Body of pancreas (tissue), 4 donors: ENCODE results near the gene FAF2. TPM values are rescaled to one million over a fixed set of nuclear protein-coding genes. Genes with fewer than 3 reads are reported as not detected.
"Not testable (repeated sequence)": the region's sequence is repeated elsewhere in the genome, so short reads cannot be mapped to it uniquely, and the experiment has no call there.

Source experiments
- ATAC-seq: fragments of 150-250 bp; one replicate; pipeline ENCODE4 v1.9.1; 2016
- DNase-seq, 4 donors: peaks; one replicate each; pipeline ENCODE4 v3.0.0-alpha.2; 2019
- H3K27ac ChIP-seq, 4 donors: fragments of 200-600 bp; sonication (generic); 1 replicate in 3 of 4; 2 replicates in 1 of 4; pipeline versions ENCODE4 v1.5.1 to v1.6.1; 2016 to 2019; ENCODE audit warnings: mild to moderate bottlenecking in 1 of 4, mixed read lengths in 1 of 4, moderate library complexity in 1 of 4
- H3K27me3 ChIP-seq, 2 donors: fragments of 200-600 bp; sonication (generic); one replicate each; pipeline ENCODE4 v1.6.0; 2016; ENCODE audit warnings: mild to moderate bottlenecking in 1 of 2
- H3K36me3 ChIP-seq, 2 donors: fragments of 200-600 bp; sonication (generic); replicated peaks in 1 of 2; 2 replicates each; pipeline ENCODE4 v1.5.1; 2016; ENCODE audit warnings: low read depth in 2 of 2; ENCODE audit not compliant: insufficient read depth in 1 of 2
- H3K4me1 ChIP-seq: fragments of 200-600 bp; sonication (generic); one replicate; pipeline ENCODE4 v1.6.0; 2016
- H3K4me3 ChIP-seq, 2 donors: fragments of 200-600 bp; sonication (generic); 1 replicate in 1 of 2; 2 replicates in 1 of 2; pipeline ENCODE4 v1.5.1; 2016 to 2019
- H3K9me3 ChIP-seq, 3 donors: fragments of 200-600 bp; sonication (generic); 1 replicate in 2 of 3; 2 replicates in 1 of 3; pipeline ENCODE4 v1.5.1; 2016
- CTCF ChIP-seq, 7 experiments: fragments of 450-650 bp in 4 of 7; fragments of 200-600 bp in 3 of 7; sonication (generic) in 3 of 7; IDR thresholded peaks; one replicate each; pipeline ENCODE4 v1.5.1; 2016 to 2019; ENCODE audit warnings: antibody characterized with exemption in 7 of 7
- POLR2A ChIP-seq, 3 donors: fragments of 450-650 bp; IDR thresholded peaks; one replicate each; pipeline ENCODE4 v1.6.1; 2016; ENCODE audit warnings: antibody characterized with exemption in 3 of 3, mild to moderate bottlenecking in 2 of 3
- WGBS, 2 donors: methylation state at CpG; one replicate each; pipeline ENCODE4 v1.1.5; 2017; 5-methylcytosine and 5-hydroxymethylcytosine counted together
- intact Hi-C: fragments of 100-400 bp; cut with DNase I; formaldehyde crosslinking; loops from one replicate; pipeline ENCODE4 v1.15.1; 2023
- total RNA-seq, 2 donors: library from RNA; depleted of rRNA; stranded (reverse); fragments of >200 nt; gene quantifications; one replicate each; pipeline ENCODE4 v1.1.0, GENCODE V29; 2016

FAF2 gene
- total RNA-seq, 2 donors from 2014 or later = 15.8 to 44.2 TPM

GRCh38 chr5:176548967-176549444 is 100.8 kb downstream of the FAF2 start, which contains the start of gene CDHR2:
Gene CDHR2 (plus strand): TSS chr5:176549342. CDS start chr5:176565353, 16,011 bp downstream.
- TF ChIP-seq CTCF (IDR thresholded peaks at IDR 0.05) = no peak
- TF ChIP-seq POLR2A (IDR thresholded peaks at IDR 0.05) = no peak
- no peak within 1 kb of the TSS for H3K4me3 ChIP-seq
- no peak for DNase-seq
- H3K4me1 ChIP-seq = peaks cover 2% of the 10 kb centered on the region
- no peaks in the 10 kb centered on the region for H3K27me3 ChIP-seq
- 57 to 60% methylated on average over 6 to 18 of the region's 18 CpGs for WGBS, 2 donors
- no peaks in the 10 kb centered on the region for H3K9me3 ChIP-seq
- H3K27ac ChIP-seq = no peak within 1 kb of the TSS
- no peak for ATAC-seq
- intact Hi-C loops = no loop called here
- H3K36me3 ChIP-seq = no peaks in the 10 kb centered on the region

GRCh38 chr5:176549871-176550270 is 101.7 kb downstream of the FAF2 start:
- no peaks in the 10 kb centered on the region for H3K4me1 ChIP-seq

GRCh38 chr5:176550275-176550831 is 102.2 kb downstream of the FAF2 start:
- no peak overlapping the region for H3K27ac ChIP-seq
- TF ChIP-seq POLR2A (IDR thresholded peaks at IDR 0.05) (no peak), CTCF (IDR thresholded peaks at IDR 0.05) (no peak)
- H3K4me3 ChIP-seq = no peak overlapping the region
- WGBS, 2 donors = 67 to 71% methylated on average over 16 of the region's 16 CpGs
- H3K27me3 ChIP-seq = no peaks in the 10 kb centered on the region
- intact Hi-C loops = no loop called here
- H3K9me3 ChIP-seq = no peaks in the 10 kb centered on the region
- H3K4me1 ChIP-seq = no peaks in the 10 kb centered on the region
- H3K36me3 ChIP-seq = no peaks in the 10 kb centered on the region
- no peak for ATAC-seq
- DNase-seq = no peak

More at GRCh38 chr5:176549871-176550270, 101.7 kb downstream of the FAF2 start:
- TF ChIP-seq CTCF (IDR thresholded peaks at IDR 0.05) = no peak
- no peak for TF ChIP-seq POLR2A (IDR thresholded peaks at IDR 0.05)
- H3K4me3 ChIP-seq = no peak overlapping the region
- ATAC-seq = no peak
- intact Hi-C loops = no loop called here
- no peak for DNase-seq
- H3K27me3 ChIP-seq = no peaks in the 10 kb centered on the region
- no peaks in the 10 kb centered on the region for H3K36me3 ChIP-seq
- 67 to 93% methylated on average over 5 to 7 of the region's 7 CpGs for WGBS, 2 donors
- H3K27ac ChIP-seq = no peak overlapping the region
- no peaks in the 10 kb centered on the region for H3K9me3 ChIP-seq

GRCh38 chr5:176550937-176551336 is 102.8 kb downstream of the FAF2 start:
- 74 to 80% methylated on average over 10 to 11 of the region's 11 CpGs for WGBS, 2 donors
- H3K27ac ChIP-seq, H3K4me1 ChIP-seq, H3K36me3 ChIP-seq, H3K27me3 ChIP-seq, H3K9me3 ChIP-seq, H3K4me3 ChIP-seq, DNase-seq, ATAC-seq, intact Hi-C loops: not testable (repeated sequence)

GRCh38 chr5:176552332-176552869 is 104.2 kb downstream of the FAF2 start:
- Histone ChIP-seq H3K36me3 (no peaks in the 10 kb centered on the region), H3K27ac (no peak overlapping the region), H3K9me3 (no peaks in the 10 kb centered on the region), H3K4me3 (no peak overlapping the region), H3K4me1 (no peaks in the 10 kb centered on the region), H3K27me3 (no peaks in the 10 kb centered on the region)
- DNase-seq = no peak
- WGBS, 2 donors = 70 to 76% methylated on average over 10 to 11 of the region's 11 CpGs
- ATAC-seq = no peak
- no peak for TF ChIP-seq CTCF (IDR thresholded peaks at IDR 0.05)
- no peak for TF ChIP-seq POLR2A (IDR thresholded peaks at IDR 0.05)
- intact Hi-C loops = no loop called here
